Spleen (tissue), 7 donors: ENCODE results near the gene ZSWIM7.

Source experiments
- POLR2A ChIP-seq, 3 donors: fragments of 450-650 bp; IDR thresholded peaks; one replicate each; pipeline ENCODE4 v1.5.1; 2017; ENCODE audit warnings: antibody characterized with exemption in 3 of 3, mild to moderate bottlenecking in 1 of 3
- TF ChIP-seq, protein P1 (sequence below), 11 experiments: fragments of 200-600 bp in 7 of 11; fragments of 450-650 bp in 4 of 11; sonication (generic) in 4 of 11; IDR thresholded peaks in 8 of 11; conservative IDR thresholded peaks in 3 of 11; 1 replicate in 7 of 11; 2 replicates in 4 of 11; pipeline versions ENCODE4 v1.4.0 to v1.8.0; 2016 to 2021; ENCODE audit warnings: antibody characterized with exemption in 11 of 11, inconsistent platforms in 4 of 11, mild to moderate bottlenecking in 1 of 11
- donor health status: DM: no; HTN: no; CAD: no; lungs with moderate emphysema.
- donor health status: DM: no; HTN: no; CAD: no.
- donor health status: DM: no; HTN: no; CAD: no.

DNA sequence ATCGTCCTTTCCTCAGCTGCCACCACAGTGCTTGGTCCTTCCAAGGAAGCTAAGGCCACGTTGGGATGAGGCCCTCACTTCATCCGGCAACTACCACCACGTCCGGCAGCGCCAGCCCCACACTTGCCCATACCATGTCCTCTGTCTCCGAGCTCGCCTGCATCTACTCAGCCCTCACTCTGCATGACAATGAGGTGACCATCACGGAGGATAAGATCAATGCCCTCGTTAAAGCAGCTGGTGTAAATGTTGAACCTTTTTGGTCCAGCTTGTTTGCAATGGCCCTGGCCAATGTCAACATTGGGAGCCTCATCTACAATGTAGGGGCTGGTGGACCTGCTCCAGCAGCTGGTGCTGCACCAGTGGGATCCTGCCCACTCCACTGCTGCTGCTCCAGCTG, 45.0 kb upstream of the ZSWIM7 start:
- TF ChIP-seq, protein P1, sequence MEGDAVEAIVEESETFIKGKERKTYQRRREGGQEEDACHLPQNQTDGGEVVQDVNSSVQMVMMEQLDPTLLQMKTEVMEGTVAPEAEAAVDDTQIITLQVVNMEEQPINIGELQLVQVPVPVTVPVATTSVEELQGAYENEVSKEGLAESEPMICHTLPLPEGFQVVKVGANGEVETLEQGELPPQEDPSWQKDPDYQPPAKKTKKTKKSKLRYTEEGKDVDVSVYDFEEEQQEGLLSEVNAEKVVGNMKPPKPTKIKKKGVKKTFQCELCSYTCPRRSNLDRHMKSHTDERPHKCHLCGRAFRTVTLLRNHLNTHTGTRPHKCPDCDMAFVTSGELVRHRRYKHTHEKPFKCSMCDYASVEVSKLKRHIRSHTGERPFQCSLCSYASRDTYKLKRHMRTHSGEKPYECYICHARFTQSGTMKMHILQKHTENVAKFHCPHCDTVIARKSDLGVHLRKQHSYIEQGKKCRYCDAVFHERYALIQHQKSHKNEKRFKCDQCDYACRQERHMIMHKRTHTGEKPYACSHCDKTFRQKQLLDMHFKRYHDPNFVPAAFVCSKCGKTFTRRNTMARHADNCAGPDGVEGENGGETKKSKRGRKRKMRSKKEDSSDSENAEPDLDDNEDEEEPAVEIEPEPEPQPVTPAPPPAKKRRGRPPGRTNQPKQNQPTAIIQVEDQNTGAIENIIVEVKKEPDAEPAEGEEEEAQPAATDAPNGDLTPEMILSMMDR (IDR thresholded peaks at IDR 0.05 in 8 of 11, conservative IDR thresholded peaks at IDR 0.05 in 3 of 11), result no peak
- no peak for TF ChIP-seq POLR2A (IDR thresholded peaks at IDR 0.05)
